GM21367 (cell line): Measurements from ENCODE around the gene LTC4S.
"Not testable (repeated sequence)": the region's sequence is repeated elsewhere in the genome, so short reads cannot be mapped to it uniquely, and the experiment has no call there.

Source experiments
- ATAC-seq: cut with Tn5 transposase; IDR thresholded peaks from one replicate; pipeline ENCODE4 v1.9.1; 2021; ENCODE audit not compliant: unreplicated experiment

LTC4S gene, protein sequence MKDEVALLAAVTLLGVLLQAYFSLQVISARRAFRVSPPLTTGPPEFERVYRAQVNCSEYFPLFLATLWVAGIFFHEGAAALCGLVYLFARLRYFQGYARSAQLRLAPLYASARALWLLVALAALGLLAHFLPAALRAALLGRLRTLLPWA

DNA sequence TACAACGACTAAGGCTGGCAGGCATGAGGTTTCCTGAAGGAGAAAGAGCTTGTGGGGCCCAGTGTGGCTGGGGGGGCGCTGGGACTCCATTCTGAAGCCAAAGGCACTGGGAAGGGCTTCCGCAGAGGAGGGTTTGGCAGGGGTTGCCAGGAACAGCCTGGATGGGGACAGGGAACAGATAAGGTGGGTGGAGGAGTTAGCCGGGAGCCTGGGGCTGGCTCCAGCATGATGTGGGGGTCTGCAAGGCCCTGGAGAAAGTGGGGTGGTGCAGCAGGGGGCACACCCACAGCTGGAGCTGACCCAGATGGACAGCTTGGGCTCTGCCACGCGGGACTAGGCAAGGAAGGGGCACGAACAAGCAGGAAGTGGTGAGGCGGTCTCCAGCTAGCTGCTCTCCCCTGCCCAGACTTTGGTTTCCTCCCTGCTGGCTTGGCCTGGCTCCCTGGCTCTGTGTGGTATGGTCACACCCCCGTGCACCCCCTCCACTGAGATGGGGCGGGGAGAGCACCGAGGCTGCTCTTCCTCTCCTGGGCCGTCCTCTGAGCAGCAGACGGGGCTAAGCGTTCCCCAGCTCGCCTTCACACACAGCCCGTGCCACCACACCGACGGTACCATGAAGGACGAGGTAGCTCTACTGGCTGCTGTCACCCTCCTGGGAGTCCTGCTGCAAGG, at the start of gene LTC4S:
LTC4S (plus strand) TSS at position 519 of the 672 bp plus-strand sequence; CDS start at position 614, 95 bp downstream.
- ATAC-seq: no peak

DNA sequence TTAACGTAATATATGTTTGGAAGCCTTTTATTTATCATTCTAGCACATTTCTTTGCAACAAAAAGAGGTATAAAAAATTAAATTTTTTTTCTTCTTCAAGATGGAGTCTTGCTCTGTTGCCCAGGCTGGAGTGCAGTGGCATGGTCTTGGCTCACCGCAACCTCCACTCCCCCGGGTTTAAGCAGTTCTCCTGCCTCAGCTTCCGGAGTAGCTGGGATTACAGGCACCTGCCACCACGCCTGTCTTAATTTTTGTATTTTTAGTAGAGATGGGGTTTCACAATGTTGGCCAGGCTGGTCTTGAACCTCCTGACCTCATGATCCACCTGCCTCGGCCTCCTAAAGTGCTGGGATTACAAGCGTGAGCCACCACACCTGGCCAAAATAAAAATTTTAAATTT, 49.7 kb upstream of the LTC4S start:
- not testable (repeated sequence) for ATAC-seq

DNA sequence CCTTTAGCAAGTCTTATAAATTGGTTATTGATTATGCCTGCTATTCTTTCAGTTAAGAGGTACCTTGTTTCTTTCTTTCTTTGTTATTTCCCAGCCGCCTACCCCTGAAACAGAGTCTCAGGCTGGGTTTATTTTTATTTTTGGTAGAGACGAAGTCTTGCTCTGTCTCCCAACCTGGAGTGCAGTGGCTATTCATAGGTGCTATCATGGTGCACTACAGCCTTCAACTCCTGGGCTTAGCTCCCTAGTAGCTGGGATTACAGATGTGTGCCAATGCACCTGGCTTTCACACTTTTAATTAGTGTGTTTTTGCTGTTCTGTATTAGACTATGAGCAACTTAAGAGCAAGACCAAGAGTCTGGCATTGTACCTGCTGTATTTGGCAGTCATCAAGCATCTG, 46.9 kb upstream of the LTC4S start:
- ATAC-seq: no peak

DNA sequence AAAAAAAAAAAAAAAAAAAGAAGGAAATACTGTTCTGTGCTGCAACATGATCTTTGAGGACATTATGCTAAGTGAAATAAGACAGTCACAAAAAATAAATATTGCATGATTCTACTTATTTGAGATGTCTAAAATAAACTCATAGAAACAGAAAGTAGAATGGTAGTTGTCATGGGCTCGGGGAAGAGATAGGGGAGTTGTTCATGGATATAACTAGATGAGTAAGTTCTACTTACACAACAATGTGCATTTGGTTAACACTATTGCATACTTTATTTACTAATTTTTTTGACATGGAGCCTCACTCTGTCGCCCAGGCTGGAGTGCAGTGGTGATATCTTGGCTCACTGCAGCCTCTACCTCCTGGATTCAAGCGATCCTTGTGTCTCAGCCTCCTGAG, 46.0 kb upstream of the LTC4S start:
- no peak for ATAC-seq

DNA sequence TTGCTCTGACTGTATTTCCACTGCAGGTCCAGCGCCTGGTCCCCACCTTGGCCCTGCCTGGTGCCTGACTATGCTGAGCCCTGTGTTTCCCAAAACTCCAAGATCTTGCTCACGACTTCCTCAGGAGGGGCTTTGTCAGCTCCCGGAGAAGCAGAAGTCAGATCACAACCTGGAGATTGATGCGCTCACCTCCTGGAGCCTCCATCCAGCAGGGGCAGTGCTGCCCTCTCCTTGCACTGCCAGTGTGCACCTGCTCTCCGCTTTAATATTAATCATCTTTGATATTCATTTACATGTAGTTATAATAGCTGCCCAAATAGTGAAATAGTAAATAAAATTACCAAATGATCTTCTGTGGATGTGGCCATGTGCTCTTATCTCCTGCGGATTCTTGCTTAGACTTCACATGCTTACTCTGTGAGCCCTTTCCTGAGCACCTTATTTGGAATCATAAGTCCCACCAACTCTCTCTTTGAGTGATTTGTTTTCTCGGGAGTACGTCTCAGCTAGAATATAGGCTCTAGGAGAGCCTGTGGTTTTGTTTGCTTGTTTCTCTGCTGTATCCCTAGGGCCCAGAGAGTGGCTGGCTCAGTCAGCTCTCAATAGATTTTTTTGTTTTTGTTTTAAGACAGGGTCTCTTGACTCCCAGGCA, 43.8 kb upstream of the LTC4S start:
- ATAC-seq: no peak

DNA sequence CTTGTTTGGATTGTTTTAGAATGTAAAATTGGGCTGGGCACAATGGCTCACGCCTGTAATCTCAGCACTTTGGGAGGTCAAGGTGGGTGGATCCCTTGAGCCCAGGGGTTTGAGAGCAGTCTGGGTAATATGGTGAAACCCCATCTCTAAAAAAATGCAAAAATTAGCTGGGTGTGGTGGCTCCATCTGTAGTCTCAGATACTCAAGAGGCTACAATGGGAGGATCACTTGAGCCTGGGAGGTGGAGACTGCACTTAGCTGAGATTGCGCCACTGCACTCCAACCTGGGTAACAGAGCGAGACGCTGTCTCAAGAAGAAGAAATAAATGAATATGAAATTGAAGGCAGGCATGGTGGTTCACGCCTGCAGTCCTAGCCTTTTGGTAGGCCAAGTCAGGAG, 39.8 kb upstream of the LTC4S start:
- ATAC-seq: no peak

DNA sequence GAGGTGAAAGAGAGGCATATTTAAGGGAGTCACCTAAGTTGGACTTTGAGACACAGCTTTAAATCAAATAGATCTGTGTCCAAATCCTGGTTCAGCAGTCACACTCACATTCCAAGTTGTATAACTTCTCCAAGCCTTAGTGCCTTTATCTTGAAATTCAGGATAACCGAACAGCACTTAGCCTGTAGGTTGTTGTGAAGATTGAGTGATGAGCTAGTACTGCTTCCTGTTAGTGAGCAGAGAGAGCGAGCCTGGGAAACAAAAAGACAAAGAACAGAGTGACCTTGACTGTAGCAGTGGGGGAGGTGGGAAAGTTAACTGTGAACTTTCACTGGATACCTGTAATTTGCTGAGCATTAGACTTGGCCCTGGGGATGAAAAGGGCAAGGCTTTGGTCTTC, 38.8 kb upstream of the LTC4S start:
- no peak for ATAC-seq

DNA sequence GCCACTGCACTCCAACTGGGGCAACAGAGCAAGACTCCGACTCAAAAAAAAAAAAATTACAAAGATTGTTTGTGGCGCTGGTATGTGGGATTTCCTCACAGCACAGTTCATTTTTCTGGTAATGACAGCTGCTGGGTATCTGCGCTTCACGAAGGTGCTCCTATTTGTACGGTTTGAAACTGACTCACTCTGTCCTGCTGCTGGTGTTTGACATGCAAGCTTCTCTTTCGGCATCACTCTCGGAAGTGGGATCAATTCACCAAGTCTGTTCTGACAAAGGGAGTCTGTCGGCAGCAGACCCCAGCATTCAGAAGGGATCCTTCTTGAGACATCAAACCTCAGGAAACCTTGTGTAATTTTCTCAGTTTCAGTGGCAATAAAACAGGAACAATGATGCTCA, 34.8 kb upstream of the LTC4S start:
- ATAC-seq: no peak

DNA sequence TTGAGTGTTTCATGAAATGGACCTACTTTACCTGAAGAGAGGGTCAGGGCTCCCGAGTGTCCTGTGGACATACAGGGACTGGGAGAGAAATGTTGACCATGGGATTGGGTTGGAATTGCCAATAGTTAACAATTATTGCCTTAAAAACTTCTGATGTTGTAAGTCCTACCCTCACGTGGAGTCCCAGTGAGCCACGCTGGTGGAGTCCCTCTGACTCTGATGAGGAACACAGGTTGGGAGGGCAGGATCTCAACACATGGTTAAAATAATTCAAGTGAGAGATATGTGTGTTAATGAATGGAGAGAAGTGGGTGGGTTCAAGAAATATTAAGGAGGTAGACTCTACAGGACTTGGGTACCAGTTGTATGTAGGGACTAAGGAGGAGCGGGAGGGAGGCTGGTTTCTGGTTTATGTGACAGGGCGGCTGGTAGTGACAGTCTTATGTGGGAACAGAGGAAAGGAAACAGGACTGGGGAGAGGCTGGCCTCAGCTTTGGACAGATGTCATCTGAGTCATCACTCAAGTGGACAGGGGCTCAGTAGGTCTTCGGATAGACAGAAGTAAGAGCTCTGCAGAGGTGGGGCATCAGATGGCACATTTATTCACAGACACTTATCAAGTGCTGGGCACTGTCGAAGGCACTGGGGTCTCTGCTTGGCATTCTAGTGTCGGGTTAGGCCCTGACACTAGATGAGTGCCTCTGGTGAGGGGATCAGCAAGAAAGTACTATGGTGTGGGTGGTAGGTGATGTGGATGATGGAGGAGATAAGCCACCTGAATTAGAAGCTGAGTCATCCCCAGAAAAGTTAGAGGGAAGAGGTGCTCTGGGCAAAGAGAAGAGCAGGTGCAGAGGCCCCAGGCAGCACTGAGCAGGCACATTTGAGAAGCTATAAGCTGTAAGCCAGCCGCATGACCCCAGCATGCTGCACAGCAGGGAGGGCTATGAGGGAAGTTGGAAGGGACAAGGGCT, 33.9 kb upstream of the LTC4S start:
- no peak for ATAC-seq

DNA sequence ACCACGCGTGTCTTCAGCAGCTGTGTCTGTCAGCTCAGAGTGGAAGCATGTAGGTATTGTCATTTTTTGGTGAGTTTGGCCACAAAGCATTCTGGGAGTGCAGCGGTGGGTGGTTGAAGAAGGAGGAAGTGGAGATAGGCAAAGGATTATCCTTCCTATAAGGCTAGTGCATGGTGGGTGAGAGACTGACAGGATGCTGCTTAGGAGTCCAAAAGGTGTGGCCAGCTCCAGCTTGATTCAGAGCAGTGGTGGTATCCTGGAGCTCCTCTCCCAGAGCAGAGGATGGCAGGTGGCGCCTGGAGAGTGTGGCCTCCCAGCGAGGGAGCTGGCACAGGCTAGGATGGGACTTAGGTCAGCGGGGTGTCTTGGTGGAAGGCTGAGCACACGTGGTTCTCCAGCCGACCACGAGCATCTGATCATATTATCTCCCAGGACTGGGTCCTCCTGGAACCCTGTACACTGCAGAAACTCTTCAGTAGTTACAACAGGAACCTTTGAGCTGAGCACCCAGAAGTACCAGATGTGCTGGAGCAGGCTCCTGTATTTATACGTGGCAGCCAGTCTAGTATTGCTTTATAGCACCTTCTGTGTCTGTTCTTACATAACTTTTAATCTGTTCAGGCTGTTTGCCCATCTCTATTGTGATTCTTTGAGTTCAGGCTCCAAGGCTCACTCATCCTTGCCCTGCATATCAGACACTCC, 31.6 kb upstream of the LTC4S start:
- ATAC-seq: no peak

DNA sequence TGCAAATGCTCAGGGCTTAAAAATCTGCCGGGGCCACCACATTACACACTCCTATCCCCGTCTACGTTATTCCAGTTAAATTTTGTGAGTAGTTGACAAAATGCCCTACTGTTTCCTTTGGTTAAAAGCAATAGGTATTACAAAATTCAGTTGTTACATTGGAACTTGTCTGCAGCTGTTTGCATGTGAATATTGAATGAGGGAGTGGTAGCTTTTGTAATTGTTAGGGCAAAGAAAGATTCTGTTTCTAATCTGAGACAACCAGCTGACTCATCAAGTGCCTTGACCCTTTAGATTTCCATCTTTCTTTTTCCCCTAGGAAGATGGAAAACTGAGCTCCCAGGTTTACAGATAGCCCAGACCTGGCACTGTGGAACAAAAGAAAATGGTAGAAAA, 31.0 kb upstream of the LTC4S start:
- ATAC-seq: no peak

DNA sequence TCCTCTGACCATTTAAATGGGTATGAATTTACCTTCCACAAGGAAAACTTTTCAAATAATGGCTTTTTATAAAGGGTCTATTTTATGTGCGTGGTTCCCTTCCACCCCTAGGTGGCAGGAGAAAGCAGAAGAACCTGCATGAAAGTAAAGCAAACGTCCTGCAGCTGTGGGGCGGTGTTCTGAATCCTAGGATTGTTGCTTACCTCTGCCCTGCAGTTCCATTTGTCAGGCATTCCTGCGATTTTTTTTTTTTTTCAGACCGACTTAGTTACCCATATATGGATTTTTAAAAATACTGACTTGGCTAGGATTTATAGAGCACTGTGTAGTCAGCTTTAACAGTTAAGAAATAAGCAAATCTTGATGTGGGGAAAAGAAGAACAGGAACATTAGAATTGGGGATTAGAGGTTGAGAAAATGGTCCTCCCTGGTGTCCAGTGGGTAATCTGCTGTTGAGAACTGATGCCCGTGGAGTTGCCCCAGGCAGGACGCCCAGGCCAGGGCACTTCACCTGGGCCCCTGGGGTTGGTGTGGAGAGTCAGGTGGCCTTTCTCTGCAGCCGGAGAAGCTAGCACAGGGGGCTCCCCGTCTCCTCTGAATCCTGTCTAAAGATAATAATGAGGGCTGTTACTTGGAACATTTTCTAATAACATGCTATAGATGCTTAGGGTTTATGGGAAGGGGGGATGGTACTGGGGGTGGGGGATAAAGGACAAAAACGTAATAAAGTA, 30.4 kb upstream of the LTC4S start:
- ATAC-seq: no peak

DNA sequence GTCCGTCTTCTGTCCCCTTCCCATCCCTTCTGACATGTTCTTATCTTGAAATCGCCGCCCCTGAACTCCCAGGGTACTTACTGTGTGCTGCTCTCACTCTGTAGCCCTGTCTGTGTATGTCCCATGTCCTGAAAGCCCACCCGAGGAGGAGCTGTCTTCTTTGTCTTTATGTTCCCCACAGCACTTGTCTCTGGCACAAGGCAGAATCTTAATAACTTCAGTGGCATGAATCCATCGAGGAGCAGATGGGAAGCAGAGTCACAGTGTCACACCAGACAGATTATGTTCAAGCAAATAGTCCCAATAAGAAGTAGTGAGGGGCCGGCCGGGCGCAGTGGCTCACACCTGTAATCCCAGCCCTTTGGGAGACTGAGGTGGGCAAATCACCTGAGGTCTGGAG, 29.7 kb upstream of the LTC4S start:
- ATAC-seq: no peak

DNA sequence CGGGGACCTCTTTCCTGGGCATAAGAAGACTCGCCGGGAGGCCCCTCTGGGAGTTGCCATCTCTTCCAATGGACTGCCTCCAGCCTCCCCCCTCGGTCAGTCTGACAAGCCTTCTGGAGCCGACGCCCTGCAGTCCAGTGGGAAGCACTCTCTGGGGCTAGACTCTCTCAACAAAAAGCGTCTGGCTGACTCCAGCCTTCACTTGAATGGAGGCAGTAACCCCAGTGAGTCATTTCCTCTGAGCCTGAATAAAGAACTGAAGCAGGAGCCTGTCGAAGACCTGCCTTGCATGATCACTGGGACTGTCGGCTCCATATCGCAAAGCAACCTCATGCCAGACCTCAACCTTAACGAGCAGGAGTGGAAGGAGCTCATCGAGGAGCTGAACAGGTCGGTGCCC, 28.4 kb upstream of the LTC4S start:
- ATAC-seq: no peak

DNA sequence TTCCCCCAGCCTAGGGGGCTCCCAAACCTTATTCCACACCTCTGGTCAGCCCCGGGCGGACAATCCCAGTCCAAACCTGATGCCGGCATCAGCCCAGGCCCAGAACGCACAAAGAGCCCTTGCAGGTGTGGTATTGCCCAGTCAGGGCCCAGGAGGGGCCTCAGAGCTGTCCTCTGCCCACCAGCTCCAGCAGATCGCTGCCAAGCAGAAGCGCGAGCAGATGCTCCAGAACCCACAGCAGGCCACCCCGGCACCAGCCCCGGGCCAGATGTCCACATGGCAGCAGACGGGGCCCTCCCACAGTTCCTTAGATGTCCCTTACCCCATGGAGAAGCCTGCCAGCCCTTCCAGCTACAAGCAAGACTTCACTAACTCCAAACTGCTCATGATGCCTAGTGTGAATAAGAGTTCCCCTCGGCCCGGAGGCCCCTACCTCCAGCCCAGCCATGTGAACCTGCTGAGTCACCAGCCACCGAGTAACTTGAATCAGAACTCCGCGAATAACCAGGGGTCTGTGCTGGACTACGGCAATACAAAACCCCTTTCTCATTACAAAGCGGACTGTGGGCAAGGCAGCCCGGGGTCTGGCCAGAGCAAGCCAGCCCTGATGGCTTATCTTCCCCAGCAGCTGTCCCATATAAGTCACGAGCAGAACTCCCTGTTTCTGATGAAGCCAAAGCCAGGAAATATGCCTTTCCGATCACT, 27.6 kb upstream of the LTC4S start:
- no peak for ATAC-seq

DNA sequence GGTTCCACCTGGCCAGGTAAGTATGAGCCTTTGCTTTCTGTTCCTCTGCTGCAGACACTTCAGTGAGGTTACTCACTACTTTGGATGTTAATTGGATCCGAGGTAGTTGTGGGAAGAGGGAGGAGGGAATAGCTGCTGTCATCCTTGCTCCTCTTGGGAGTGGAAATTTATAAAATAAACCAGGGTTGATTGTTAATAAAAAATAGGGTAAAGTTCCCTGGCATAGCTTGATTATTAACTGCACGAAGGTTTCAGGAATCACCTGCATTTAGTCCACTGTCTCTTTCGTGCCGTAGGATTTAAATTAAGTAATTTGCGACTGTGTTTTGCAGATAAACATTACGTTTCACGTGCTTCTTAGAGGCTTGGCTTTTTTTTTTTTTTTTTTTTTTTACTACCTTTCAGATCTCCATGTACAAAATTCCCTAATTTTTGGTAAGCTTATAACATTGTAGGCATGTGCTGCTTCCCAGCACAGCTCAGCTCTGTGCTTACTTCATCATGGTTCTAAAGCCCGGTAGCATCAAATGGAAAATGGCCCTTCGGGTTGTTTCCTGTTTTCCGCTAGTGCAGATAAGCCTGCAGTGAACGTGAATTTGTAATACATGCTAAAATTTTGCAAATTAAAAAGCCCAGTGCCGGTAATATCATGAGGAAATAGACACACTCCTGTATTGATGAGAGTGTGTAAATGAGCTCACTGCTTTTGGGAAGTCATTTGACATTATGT, 26.9 kb upstream of the LTC4S start:
- no peak for ATAC-seq

DNA sequence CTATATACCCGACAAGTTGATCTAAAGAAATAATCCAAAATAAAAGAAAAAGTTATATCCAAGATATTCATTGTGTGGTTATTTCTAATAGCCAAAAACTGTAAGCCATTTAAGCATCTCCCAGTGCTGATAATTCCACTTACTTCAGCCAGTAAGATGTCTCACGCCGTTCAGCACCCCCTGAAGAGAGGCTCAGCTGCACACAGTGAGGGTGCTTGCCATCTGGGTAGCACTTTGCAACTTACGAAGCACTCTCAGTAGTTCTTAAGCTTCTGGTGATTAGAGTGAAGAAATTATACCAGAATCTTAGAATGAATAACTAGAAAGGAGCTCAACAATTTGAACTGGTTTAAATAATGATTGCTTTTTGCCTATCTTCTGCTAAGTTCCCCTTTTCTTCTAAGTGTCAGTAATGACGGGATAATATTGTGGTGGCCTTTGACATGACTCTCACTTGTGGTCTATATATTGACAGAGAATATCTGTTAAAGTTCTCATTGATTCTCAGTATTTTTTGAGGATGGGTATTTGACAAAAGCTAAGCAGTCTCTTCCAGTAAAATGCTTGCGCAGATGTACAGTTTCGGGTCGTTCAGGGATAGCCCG, 26.2 kb upstream of the LTC4S start:
- ATAC-seq: no peak

DNA sequence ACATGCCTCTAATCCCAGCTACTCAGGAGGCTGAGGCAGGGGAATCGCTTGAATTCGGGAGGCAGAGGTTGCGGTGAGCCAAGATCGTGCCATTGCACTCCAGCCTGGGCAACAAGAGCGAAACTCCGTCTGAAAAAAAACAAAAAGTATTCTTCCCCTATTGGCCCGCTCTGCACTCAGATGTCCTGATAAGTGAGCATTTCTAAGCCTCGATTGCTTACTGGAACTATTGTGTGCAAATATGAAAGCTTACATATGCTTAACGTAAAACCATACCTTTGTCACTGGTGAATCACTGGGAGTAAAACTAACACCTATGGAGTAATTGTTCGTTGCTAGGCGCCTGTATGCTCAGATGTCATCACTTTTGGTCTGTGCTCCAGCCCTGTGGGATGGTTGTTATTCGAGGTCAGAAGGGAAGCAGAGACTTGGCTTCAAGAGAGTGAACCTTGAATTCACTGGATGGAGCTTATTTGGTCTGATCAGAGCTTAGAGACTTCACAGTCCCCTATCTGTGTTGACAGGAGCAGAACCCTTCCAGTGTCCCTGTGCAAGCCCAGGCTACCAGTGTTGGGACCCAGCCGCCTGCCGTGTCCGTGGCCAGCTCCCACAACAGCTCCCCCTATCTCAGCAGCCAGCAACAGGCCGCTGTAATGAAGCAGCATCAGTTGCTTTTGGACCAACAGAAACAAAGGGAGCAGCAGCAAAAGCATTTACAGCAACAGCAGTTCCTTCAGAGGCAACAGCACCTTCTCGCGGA, 25.3 kb upstream of the LTC4S start:
- no peak for ATAC-seq
